ENCODE results near the gene SGSM1.
"Not testable (repeated sequence)": the region's sequence is repeated elsewhere in the genome, so short reads cannot be mapped to it uniquely, and the experiment has no call there.

SGSM1 gene

DNA sequence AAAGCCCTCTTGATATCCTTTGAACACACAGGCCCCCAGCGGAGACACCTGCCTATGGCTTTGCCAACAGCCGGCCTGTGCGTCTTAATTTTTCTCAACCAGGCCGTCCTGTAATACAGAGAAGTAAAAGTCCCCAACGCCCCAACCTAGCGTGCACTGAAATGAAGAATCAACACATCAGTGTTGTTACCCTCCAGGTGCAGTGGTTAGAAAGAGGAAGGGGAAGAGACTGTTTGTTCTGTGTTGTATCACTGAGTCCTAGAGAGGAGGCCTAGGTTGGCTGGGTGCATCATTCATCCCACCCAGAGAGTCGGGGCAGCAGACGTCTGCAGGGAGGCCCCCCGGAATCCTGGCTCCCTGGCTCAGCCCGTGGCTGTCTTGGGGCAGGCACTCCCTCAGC lies 25.7 kb downstream of the SGSM1 start:
- no peak for DNase-seq (ENCODE audit: low read depth in 1 of 2, low spot score in 1 of 2)
- in situ Hi-C loops (cut with HindIII; ENCODE audit: low pct_unique_long_range_greater_than_20kb, low sequenced_read_pairs) = no loop called here
- TF ChIP-seq JUND (IDR thresholded peaks at IDR 0.05; ENCODE audit: low read depth) = no peak

DNA sequence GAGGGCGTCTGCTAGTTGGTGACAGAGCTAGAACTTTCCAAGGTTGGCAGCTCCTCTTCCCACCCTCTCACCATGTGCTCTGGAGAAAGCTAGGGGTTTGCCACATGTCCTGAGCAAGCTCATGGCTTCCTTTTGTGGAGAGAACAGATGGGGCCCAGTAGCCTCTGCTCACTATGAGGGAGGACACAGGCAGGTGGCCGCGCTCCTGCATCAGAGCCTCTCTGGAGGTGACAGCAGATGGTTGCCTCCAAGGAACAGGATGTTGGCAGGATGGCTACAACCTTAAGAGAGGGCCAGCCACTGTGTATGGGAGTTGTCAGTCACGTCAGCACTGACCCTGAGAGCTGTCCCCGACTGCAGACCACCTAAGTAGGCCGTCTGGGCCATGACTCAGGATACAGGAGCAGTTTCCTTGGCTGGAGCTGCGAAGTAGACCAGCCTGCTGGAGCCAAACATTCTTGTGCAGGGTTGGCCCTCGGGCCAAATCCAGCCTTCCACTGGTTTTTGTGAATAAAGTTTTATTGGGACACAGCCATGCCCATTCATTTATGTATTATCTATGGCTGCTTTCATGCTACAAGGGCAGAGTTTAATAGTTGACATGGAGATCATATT lies 28.0 kb downstream of the SGSM1 start:
- no peak for TF ChIP-seq JUND (IDR thresholded peaks at IDR 0.05; ENCODE audit: low read depth)
- in situ Hi-C loops (cut with HindIII; ENCODE audit: low pct_unique_long_range_greater_than_20kb, low sequenced_read_pairs) = no loop called here
- DNase-seq (ENCODE audit: low read depth in 1 of 2, low spot score in 1 of 2) = no peak

DNA sequence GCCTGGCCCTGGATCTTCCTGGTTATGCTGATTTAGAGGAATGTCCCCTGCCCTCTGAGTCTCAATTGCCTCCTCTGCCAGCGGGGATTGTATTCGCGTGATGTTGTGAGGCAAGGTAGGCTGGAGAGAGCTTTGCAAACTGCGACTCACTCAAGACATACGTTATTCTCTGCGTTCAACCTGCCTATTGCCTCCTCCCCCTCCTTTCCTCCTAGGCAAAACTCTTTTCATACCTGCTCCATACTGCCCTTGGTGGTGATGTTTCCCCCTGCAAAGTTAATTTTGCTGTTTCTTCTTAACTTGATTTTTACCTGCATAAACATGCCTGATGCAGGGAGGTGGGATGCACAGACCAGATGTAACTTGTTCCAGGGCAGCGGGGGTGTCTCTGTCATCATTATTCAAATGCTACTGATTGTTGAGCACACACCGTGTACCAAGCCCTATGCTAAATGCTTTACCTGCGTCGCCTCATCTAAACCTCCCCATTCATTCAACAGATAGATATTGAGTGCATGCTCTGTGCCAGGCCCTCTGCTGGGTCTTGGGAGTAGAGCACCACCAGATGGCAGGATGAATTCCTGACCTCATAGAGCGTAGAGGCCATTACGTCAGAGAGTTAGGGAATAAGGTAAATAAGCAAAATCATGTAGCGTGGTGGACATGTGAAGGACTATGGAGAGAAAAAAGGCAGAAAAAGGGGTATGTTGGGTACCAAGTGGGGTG lies 29.0 kb downstream of the SGSM1 start:
- TF ChIP-seq JUND (IDR thresholded peaks at IDR 0.05; ENCODE audit: low read depth) = no peak
- DNase-seq (ENCODE audit: low read depth in 1 of 2, low spot score in 1 of 2) = peak in 1 of 2 experiments; percentile 66
- in situ Hi-C loops (cut with HindIII; ENCODE audit: low pct_unique_long_range_greater_than_20kb, low sequenced_read_pairs) = no loop called here

DNA sequence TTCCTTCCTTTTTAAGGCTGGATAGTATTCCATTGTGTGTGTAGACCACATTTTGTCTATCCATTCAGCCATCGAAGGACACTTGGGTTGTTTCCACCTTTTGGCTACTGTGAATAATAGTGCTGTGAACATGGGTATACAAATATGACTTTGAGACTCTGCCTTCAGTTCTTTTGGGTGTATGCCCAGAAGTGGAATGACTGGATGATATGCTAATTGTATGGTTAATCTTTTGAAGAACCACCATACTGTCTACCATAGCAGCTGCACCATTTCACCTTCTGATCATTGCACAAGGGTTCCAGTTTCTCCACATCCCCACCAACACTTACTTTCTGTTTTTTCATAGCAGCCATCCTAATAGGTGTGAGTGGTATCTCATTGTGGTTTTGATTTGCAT lies 30.3 kb downstream of the SGSM1 start:
- DNase-seq (ENCODE audit: low read depth in 1 of 2, low spot score in 1 of 2) = no peak
- TF ChIP-seq JUND (IDR thresholded peaks at IDR 0.05; ENCODE audit: low read depth) = no peak
- in situ Hi-C loops (cut with HindIII; ENCODE audit: low pct_unique_long_range_greater_than_20kb, low sequenced_read_pairs) = no loop called here

DNA sequence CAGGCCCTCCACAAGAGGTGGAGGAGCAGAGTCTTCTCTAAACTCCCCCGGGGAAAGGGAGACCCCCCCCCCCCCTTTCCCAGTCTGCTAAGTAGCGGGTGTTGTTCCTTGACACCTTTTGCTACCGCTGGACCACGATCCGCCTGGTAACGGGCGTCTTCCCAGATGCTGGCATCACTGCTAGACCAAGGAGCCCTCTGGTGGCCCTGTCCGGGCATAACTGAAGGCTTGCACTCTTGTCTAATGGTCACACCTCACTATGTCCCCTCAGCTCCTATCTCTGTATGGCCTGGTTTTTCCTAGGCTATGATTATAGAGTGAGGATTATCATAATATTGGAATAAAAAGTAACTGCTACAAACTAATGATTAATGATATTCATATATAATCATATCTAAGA lies 31.5 kb downstream of the SGSM1 start:
- peak in 1 of 2 experiments; percentile 28 for DNase-seq (ENCODE audit: low read depth in 1 of 2, low spot score in 1 of 2)

DNA sequence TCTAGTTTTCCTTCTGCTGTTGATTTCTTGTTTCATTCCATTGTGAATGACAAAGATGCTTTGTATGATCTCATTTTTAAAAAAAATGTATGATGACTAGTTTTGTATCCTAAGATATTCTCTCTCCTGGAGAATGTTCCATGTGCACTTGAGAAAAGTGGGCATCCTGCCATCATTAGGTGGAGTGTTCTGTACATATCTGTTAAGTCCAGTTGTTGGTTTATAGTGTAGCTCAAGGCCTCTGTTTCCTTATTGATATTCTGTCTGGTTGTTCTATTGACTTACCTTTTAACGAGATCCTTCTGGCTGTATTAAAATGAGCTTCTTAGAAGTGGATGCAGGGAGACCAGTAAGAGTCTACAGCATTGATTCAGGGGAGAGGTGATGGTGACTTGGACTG lies 35.2 kb downstream of the SGSM1 start:
- in situ Hi-C loops (cut with HindIII; ENCODE audit: low pct_unique_long_range_greater_than_20kb, low sequenced_read_pairs) = no loop called here
- TF ChIP-seq JUND (IDR thresholded peaks at IDR 0.05; ENCODE audit: low read depth) = no peak
- DNase-seq (ENCODE audit: low read depth in 1 of 2, low spot score in 1 of 2) = no peak

More for the DNA sequence above, 31.5 kb downstream of the SGSM1 start:
- in situ Hi-C loops (cut with HindIII; ENCODE audit: low pct_unique_long_range_greater_than_20kb, low sequenced_read_pairs) = not testable (repeated sequence)

DNA sequence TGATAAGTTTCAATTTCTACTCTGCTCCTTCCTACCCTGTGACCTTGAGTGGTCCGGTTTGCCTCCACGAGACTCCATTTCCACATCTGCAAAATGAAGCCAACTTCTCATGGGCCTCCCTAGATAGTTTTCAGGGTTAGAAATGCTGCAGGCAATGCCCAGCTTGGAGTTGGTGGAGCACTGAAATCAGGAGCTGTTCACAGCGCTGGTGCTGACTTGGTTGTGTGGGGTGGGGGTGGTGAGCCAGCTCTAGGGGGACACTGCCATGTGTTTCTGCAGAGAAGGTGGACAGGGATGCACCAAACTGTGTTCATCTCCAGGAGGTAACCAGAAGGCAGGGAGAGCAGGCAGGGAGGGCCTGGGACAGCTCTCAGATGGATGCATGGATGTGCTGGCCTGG lies 37.0 kb downstream of the SGSM1 start:
- no peak for DNase-seq (ENCODE audit: low read depth in 1 of 2, low spot score in 1 of 2)
- in situ Hi-C loops (cut with HindIII; ENCODE audit: low pct_unique_long_range_greater_than_20kb, low sequenced_read_pairs) = no loop called here
- no peak for TF ChIP-seq JUND (IDR thresholded peaks at IDR 0.05; ENCODE audit: low read depth)

DNA sequence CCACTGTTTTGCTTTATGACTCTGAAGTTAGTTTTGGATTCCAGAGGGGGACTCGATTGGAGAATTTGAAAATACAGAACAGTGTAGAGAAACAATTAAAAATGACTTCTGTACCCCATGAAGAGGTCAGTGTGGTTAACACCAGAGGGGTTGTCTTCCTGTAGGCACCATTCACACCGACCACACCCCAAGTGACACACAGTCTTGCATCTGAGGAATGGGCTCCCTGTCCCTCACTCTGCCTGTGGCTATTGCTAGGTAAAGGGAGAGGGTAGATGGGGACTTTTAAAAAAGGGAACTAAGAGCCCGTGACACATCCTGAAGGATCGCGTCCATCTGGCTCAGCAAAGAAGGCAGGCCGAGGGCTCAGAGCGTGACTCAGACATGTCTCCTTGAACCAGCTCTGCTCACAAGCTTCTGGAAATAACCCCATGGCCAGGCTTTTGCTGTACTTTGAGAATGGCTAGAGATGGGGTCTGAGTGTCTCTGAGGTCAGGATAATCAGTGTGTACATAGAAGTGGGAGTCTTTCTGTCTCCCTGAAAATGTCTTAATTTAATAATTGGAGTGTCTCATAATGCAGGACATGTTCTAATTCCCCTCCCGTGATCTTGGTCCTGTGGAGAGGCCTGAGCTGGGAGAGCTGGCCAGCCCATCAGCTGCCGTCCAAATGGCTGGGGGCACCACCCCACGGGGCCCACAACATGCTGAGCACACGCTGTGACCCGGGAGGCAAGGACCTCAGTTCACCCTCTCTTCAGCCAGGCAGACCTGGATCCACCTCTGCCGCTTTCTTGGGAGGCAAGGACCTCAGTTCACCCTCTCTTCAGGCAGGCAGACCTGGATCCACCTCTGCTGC lies 39.3 kb downstream of the SGSM1 start:
- no peak for TF ChIP-seq JUND (IDR thresholded peaks at IDR 0.05; ENCODE audit: low read depth)
- no peak for DNase-seq (ENCODE audit: low read depth in 1 of 2, low spot score in 1 of 2)
- in situ Hi-C loops (cut with HindIII; ENCODE audit: low pct_unique_long_range_greater_than_20kb, low sequenced_read_pairs) = no loop called here

DNA sequence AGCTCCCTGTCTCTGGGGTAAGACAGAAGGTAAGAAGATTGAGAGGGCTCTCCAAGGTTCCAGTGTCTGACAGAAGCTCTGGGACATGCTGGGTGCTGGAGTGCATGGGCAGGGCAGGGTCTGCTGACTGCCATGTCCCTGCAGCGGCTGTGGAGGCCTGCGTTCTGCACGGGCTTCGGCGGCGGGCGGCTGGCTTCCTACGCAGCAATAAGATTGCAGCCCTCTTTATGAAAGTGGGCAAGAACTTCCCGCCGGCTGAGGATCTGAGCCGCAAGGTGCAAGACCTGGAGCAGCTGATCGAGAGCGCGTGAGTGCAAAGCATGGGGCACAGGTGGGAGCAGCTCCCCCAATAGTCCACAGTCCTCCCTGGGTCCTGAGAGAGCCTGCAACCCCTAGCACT lies 41.5 kb downstream of the SGSM1 start:
- TF ChIP-seq JUND (IDR thresholded peaks at IDR 0.05; ENCODE audit: low read depth) = no peak
- DNase-seq (ENCODE audit: low read depth in 1 of 2, low spot score in 1 of 2) = no peak
- in situ Hi-C loops (cut with HindIII; ENCODE audit: low pct_unique_long_range_greater_than_20kb, low sequenced_read_pairs) = no loop called here

DNA sequence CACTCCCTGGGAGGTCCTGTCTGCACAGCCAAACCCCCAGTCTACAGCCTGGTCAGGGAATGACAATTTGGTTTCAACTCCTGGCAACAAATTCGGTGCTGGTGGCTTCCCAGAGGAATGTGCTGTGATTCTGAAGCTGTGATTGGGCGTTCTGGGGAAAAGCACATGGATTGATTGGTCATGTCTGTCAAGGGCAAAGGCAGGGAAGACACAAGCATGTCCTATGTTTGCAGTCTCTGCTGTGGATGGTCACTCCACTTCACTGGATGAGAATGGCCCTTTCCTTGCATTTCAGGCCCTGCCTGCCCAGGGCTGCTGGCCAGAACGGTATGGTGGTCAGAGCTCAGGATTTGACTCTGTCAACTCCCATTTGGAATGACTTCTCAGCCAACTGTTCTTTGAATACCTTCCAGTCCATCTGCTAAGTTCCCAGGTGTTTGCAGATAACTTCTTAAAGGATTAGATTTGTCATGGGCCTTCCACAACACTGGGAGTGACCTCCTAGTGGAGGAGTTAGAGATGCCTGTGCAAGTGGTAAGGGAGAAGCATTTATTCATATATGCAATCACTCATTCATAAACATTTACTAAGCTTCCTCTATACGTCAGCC lies 42.7 kb downstream of the SGSM1 start:
- in situ Hi-C loops (cut with HindIII; ENCODE audit: low pct_unique_long_range_greater_than_20kb, low sequenced_read_pairs) = no loop called here
- no peak for DNase-seq (ENCODE audit: low read depth in 1 of 2, low spot score in 1 of 2)
- TF ChIP-seq JUND (IDR thresholded peaks at IDR 0.05; ENCODE audit: low read depth) = no peak

DNA sequence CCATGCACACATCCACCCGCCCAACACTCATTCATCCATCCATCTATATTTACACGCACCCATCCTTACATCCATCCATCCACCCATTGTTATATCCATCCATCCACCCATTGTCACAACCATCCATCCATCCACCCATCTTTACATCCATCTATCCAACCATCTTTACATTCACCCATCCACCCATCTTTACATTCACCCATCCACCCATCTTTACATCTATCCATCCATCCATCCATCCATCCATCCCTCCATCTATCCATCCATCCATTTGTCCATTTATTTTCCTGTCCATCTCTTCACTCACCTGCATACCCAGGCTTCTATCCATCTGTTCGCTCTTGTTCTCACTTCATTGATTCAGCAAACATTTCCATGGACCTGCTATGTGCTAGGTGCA lies 49.8 kb downstream of the SGSM1 start:
- in situ Hi-C loops (cut with HindIII; ENCODE audit: low pct_unique_long_range_greater_than_20kb, low sequenced_read_pairs) = no loop called here
- DNase-seq (ENCODE audit: low read depth in 1 of 2, low spot score in 1 of 2) = no peak
- no peak for TF ChIP-seq JUND (IDR thresholded peaks at IDR 0.05; ENCODE audit: low read depth)

DNA sequence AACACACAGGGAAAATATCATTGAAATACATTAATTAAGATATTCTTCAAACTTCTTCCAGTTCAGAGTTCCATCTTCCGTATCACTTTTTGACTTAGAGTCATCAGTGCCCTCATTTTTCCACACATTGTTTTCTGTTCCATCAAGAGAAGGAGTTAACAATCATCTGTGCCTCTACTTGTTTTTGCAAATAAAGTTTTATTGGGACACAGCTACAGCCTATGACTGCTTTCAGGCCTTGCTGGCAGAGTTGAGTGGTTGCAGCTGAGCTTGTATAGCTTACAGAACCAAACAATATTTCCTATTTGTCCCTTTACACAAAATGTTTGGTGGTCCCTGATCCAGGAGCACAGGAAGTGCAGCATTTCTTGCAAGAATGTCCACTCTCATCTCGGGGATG lies 51.6 kb downstream of the SGSM1 start:
- no peak for TF ChIP-seq JUND (IDR thresholded peaks at IDR 0.05; ENCODE audit: low read depth)
- in situ Hi-C loops (cut with HindIII; ENCODE audit: low pct_unique_long_range_greater_than_20kb, low sequenced_read_pairs) = no loop called here
- no peak for DNase-seq (ENCODE audit: low read depth in 1 of 2, low spot score in 1 of 2)

DNA sequence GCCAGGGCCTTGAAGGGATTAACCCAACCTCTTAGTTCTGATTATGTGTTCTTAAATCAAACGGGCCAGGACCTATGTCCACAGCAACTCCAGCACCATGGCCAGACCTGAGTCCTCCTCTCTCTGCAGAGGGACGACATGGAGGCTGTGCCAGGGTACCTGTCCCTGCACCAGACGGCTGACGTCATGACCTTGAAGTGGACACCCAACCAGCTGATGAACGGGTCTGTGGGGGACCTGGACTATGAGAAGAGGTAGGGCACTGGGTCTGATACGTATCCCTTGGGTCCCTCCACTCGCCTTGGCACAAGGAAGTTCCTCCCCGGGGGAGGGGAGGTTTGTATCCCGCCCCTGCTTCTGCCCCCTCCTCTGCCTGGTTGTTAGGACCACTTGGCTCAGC lies 53.6 kb downstream of the SGSM1 start:
- DNase-seq (ENCODE audit: low read depth in 1 of 2, low spot score in 1 of 2) = no peak
- in situ Hi-C loops (cut with HindIII; ENCODE audit: low pct_unique_long_range_greater_than_20kb, low sequenced_read_pairs) = no loop called here
- no peak for TF ChIP-seq JUND (IDR thresholded peaks at IDR 0.05; ENCODE audit: low read depth)
